ENCODE measurements around the gene PMPCB. TPM values are rescaled to one million over a fixed set of nuclear protein-coding genes. Genes with fewer than 3 reads are reported as not detected.

Gene PMPCB
- total RNA-seq, 1 donor from 2014 or later: 47.6 TPM

DNA sequence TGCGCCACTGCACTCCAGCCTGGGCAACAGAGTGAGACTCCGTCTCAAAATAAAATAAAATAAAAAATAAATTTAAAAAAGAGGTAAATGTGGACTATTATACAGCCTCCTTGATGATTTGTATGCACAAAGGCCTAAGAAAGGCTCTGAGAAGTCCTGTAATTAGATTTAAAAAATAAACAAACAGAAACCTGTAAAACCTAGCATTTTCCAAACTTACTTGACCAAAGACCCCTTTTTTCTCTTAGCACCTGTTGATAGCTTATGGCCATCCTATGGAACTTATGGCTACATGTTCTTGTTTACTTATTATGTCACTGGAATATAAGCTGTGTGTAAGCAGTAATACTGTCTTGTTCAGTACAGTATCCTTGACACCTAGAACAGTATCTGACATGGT is 41.6 kb downstream of the PMPCB start:
- H3K4me2 ChIP-seq (ENCODE audit: low read length): no peak overlapping the region
- no peak overlapping the region for H2AFZ ChIP-seq (ENCODE audit: low read depth, low read length)
- H3K9me3 ChIP-seq (ENCODE audit: insufficient read depth, low read depth, low read length): no peaks in the 10 kb centered on the region
- no peaks in the 10 kb centered on the region for H3K27me3 ChIP-seq (ENCODE audit: insufficient read depth, low read length)
- Mint-ChIP-seq H3K9me3 (ENCODE audit: unreplicated experiment) (no peaks in the 10 kb centered on the region), H3K4me1 (ENCODE audit: low read depth, unreplicated experiment) (peaks cover 11% of the 10 kb centered on the region), H3K27ac (ENCODE audit: unreplicated experiment) (no peak overlapping the region), H3K4me3 (ENCODE audit: unreplicated experiment) (no peak overlapping the region), H3K36me3 (ENCODE audit: low read depth, unreplicated experiment) (peaks cover 14% of the 10 kb centered on the region), H3K27me3 (ENCODE audit: low read depth, unreplicated experiment) (no peaks in the 10 kb centered on the region)
- peaks cover 27% of the 10 kb centered on the region for H3K36me3 ChIP-seq (ENCODE audit: insufficient read depth, low read length)
- no peak for DNase-seq (ENCODE audit: low read depth)
- peaks cover 43% of the 10 kb centered on the region for H4K20me1 ChIP-seq (ENCODE audit: insufficient read depth, low read length)
- no peaks in the 10 kb centered on the region for H3K4me1 ChIP-seq (ENCODE audit: insufficient read depth, low read length)
- H3K9ac ChIP-seq (ENCODE audit: low read length): no peak overlapping the region
- TF ChIP-seq, protein P1, sequence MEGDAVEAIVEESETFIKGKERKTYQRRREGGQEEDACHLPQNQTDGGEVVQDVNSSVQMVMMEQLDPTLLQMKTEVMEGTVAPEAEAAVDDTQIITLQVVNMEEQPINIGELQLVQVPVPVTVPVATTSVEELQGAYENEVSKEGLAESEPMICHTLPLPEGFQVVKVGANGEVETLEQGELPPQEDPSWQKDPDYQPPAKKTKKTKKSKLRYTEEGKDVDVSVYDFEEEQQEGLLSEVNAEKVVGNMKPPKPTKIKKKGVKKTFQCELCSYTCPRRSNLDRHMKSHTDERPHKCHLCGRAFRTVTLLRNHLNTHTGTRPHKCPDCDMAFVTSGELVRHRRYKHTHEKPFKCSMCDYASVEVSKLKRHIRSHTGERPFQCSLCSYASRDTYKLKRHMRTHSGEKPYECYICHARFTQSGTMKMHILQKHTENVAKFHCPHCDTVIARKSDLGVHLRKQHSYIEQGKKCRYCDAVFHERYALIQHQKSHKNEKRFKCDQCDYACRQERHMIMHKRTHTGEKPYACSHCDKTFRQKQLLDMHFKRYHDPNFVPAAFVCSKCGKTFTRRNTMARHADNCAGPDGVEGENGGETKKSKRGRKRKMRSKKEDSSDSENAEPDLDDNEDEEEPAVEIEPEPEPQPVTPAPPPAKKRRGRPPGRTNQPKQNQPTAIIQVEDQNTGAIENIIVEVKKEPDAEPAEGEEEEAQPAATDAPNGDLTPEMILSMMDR (IDR thresholded peaks at IDR 0.05; ENCODE audit: insufficient read depth, low read depth, low read length): no peak
- TF ChIP-seq EZH2 (IDR thresholded peaks at IDR 0.05; ENCODE audit: insufficient read depth, low read length): no peak
- H3K79me2 ChIP-seq (ENCODE audit: insufficient read depth, low read length): peaks cover 80% of the 10 kb centered on the region
- H3K27ac ChIP-seq (ENCODE audit: low read depth, low read length): no peak overlapping the region
- no peak overlapping the region for H3K4me3 ChIP-seq (ENCODE audit: insufficient read depth, low read depth, low read length)
- FAIRE-seq: no peak

- no peaks in the 10 kb centered on the region for H3K27me3 ChIP-seq (ENCODE audit: insufficient read depth, low read length)
- Mint-ChIP-seq H3K27me3 (ENCODE audit: low read depth, unreplicated experiment) (no peaks in the 10 kb centered on the region), H3K4me3 (ENCODE audit: unreplicated experiment) (peak overlapping the region; percentile 40), H3K4me1 (ENCODE audit: low read depth, unreplicated experiment) (peaks cover 14% of the 10 kb centered on the region), H3K27ac (ENCODE audit: unreplicated experiment) (no peak overlapping the region), H3K9me3 (ENCODE audit: unreplicated experiment) (no peaks in the 10 kb centered on the region), H3K36me3 (ENCODE audit: low read depth, unreplicated experiment) (peaks cover 14% of the 10 kb centered on the region)
- peaks cover 80% of the 10 kb centered on the region for H3K79me2 ChIP-seq (ENCODE audit: insufficient read depth, low read length)
- peaks cover 27% of the 10 kb centered on the region for H3K36me3 ChIP-seq (ENCODE audit: insufficient read depth, low read length)
- no peak overlapping the region for H2AFZ ChIP-seq (ENCODE audit: low read depth, low read length)
- TF ChIP-seq, protein P1 (IDR thresholded peaks at IDR 0.05; ENCODE audit: insufficient read depth, low read depth, low read length): no peak
- no peak for TF ChIP-seq EZH2 (IDR thresholded peaks at IDR 0.05; ENCODE audit: insufficient read depth, low read length)
- H3K4me2 ChIP-seq (ENCODE audit: low read length): no peak overlapping the region
- H3K4me1 ChIP-seq (ENCODE audit: insufficient read depth, low read length): no peaks in the 10 kb centered on the region
- no peaks in the 10 kb centered on the region for H3K9me3 ChIP-seq (ENCODE audit: insufficient read depth, low read depth, low read length)
- no peak overlapping the region for H3K27ac ChIP-seq (ENCODE audit: low read depth, low read length)
- H3K4me3 ChIP-seq (ENCODE audit: insufficient read depth, low read depth, low read length): no peak overlapping the region
- FAIRE-seq (no peak), DNase-seq (ENCODE audit: low read depth) (no peak)
- H3K9ac ChIP-seq (ENCODE audit: low read length): no peak overlapping the region
- peaks cover 33% of the 10 kb centered on the region for H4K20me1 ChIP-seq (ENCODE audit: insufficient read depth, low read length)
Measured at GRCh38 chr7:103341466-103341865, 44.2 kb downstream of the PMPCB start.

- peaks cover 75% of the 10 kb centered on the region for H3K79me2 ChIP-seq (ENCODE audit: insufficient read depth, low read length)
- no peak for FAIRE-seq
- H3K36me3 ChIP-seq (ENCODE audit: insufficient read depth, low read length): peaks cover 15% of the 10 kb centered on the region
- no peak overlapping the region for H2AFZ ChIP-seq (ENCODE audit: low read depth, low read length)
- Mint-ChIP-seq H3K9me3 (ENCODE audit: unreplicated experiment) (no peaks in the 10 kb centered on the region), H3K27ac (ENCODE audit: unreplicated experiment) (peak overlapping the region; percentile 91), H3K36me3 (ENCODE audit: low read depth, unreplicated experiment) (peaks cover 9% of the 10 kb centered on the region), H3K4me1 (ENCODE audit: low read depth, unreplicated experiment) (peaks cover 14% of the 10 kb centered on the region), H3K4me3 (ENCODE audit: unreplicated experiment) (peak overlapping the region; percentile 89), H3K27me3 (ENCODE audit: low read depth, unreplicated experiment) (no peaks in the 10 kb centered on the region)
- peak overlapping the region; percentile 91 for H3K9ac ChIP-seq (ENCODE audit: low read length)
- peaks cover 30% of the 10 kb centered on the region for H4K20me1 ChIP-seq (ENCODE audit: insufficient read depth, low read length)
- no peak for DNase-seq (ENCODE audit: low read depth)
- H3K27me3 ChIP-seq (ENCODE audit: insufficient read depth, low read length): no peaks in the 10 kb centered on the region
- H3K4me2 ChIP-seq (ENCODE audit: low read length): peak overlapping the region; percentile 93
- no peak for TF ChIP-seq EZH2 (IDR thresholded peaks at IDR 0.05; ENCODE audit: insufficient read depth, low read length)
- TF ChIP-seq, protein P1 (IDR thresholded peaks at IDR 0.05; ENCODE audit: insufficient read depth, low read depth, low read length): no peak
- no peaks in the 10 kb centered on the region for H3K9me3 ChIP-seq (ENCODE audit: insufficient read depth, low read depth, low read length)
- H3K27ac ChIP-seq (ENCODE audit: low read depth, low read length): no peak overlapping the region
- H3K4me1 ChIP-seq (ENCODE audit: insufficient read depth, low read length): no peaks in the 10 kb centered on the region
- H3K4me3 ChIP-seq (ENCODE audit: insufficient read depth, low read depth, low read length): peak overlapping the region; percentile 82
Measured at GRCh38 chr7:103343332-103343731, 46.1 kb downstream of the PMPCB start.
